ENCODE results near the gene ARCN1.

ARCN1 gene

DNA sequence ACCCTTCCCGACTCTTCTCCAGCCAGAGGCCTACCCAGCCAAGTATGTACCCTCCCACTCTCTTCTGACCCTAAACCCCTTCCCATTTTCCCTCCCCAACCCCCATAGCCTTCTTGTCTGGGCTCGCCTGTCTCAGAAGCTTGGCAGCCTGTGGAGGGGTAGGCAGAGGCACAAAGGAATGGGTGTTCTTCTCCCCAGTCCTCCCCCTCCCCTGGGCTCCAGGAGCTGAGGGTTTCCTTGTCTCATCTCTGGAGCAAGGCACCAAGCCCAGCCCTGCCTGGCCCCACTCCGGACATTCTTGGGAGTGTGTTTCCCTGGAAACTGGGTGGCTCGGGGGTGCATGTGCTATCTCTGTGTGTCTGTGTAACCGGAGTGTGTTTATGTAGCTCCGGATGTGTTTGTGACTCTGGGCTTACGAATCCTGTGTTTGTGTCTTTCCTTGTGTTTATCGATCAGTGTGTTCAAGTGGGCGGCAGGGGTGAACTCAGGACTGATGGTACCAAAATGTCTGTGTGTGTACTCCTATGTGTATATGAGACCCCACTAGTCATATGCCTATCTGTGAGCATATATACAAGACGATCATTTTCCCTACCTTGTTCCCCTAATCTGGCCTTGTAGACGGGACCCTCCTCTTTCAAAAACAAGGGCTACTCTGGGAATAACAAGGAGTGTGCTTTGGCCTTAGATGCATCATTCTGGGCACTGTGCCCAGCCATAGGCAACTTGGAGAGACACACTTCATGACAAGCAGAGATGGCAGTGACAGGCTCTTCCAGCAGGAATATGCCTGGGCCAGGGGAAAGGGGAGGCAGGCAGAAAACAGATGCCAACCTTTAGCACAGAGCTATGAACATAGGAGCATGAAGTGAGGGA is 46.1 kb downstream of the ARCN1 start:
- ATAC-seq (no peak), DNase-seq (no peak)
- H3K4me1 Mint-ChIP-seq, result peaks cover 11% of the 10 kb centered on the region
- no peak overlapping the region for H3K27ac Mint-ChIP-seq
- H3K27me3 Mint-ChIP-seq, result peaks cover 15% of the 10 kb centered on the region
- no peaks in the 10 kb centered on the region for H3K9me3 Mint-ChIP-seq
- H3K36me3 Mint-ChIP-seq (ENCODE audit: low read depth), result no peaks in the 10 kb centered on the region
- no peak overlapping the region for H3K4me3 Mint-ChIP-seq

DNA sequence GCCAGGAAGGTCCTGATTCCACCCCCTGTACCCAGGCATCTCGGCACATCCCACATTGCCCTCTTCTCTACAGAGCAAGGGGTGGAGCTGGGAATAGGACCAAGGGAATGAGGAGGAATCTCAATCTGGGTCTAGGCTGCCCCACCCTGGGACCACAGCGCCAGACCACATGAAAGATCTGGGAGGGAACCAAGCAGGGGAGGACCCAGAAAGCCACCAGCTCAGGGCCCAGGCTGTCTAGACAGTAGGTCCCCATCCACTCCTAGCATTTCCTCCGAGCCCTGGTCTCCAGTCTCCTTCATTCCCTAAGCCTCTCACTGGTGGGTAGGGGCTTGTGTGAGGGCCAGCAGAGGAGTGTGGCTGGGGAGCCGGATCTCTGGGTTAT is 46.8 kb downstream of the ARCN1 start:
- DNase-seq (no peak), ATAC-seq (no peak)
- Mint-ChIP-seq H3K27me3 (peaks cover 15% of the 10 kb centered on the region), H3K27ac (no peak overlapping the region), H3K36me3 (ENCODE audit: low read depth) (no peaks in the 10 kb centered on the region), H3K9me3 (no peaks in the 10 kb centered on the region), H3K4me1 (peaks cover 11% of the 10 kb centered on the region), H3K4me3 (no peak overlapping the region)

- no peak overlapping the region for H3K4me3 Mint-ChIP-seq
- peaks cover 11% of the 10 kb centered on the region for H3K4me1 Mint-ChIP-seq
- no peaks in the 10 kb centered on the region for H3K9me3 Mint-ChIP-seq
- DNase-seq, result no peak
- peaks cover 15% of the 10 kb centered on the region for H3K27me3 Mint-ChIP-seq
- H3K27ac Mint-ChIP-seq, result no peak overlapping the region
- ATAC-seq, result peak; percentile 41
- no peaks in the 10 kb centered on the region for H3K36me3 Mint-ChIP-seq (ENCODE audit: low read depth)
These were observed 47.4 kb downstream of the ARCN1 start for GRCh38 chr11:118619444-118620197.

DNA sequence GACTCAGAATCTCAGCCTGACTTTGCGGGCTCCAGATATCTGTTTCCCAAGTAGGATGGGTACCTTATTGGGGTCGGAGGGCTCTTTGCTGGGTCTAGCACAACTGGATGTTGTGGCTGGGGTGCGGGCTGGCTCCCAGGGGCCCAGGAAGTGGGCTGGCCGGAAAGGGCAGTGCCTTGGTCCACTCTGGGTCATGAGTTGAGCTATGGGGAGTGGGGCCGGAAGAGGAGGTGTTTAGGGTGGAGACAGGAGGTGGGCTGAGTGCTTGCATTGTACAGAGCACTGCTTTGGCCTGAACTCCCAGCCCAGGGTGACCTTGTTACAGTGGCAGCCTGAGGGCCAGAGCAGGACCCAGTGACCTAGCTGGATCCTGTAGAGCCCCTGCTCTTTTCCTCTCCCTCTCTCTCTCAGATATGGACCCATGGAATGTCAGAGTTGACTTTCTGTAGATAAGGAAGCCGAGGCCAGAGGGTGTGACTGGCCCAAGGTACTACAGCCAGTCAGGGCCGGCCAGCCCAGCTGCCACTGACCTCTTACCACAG is 48.4 kb downstream of the ARCN1 start:
- peak overlapping the region; percentile 58 for H3K4me3 Mint-ChIP-seq
- H3K36me3 Mint-ChIP-seq (ENCODE audit: low read depth), result no peaks in the 10 kb centered on the region
- H3K4me1 Mint-ChIP-seq, result peaks cover 11% of the 10 kb centered on the region
- ATAC-seq (no peak), DNase-seq (no peak)
- peaks cover 15% of the 10 kb centered on the region for H3K27me3 Mint-ChIP-seq
- H3K27ac Mint-ChIP-seq, result no peak overlapping the region
- H3K9me3 Mint-ChIP-seq, result no peaks in the 10 kb centered on the region

- peak; percentile 22 for ATAC-seq
- no peaks in the 10 kb centered on the region for H3K9me3 Mint-ChIP-seq
These were observed 49.0 kb downstream of the ARCN1 start for GRCh38 chr11:118621071-118621783.

DNA sequence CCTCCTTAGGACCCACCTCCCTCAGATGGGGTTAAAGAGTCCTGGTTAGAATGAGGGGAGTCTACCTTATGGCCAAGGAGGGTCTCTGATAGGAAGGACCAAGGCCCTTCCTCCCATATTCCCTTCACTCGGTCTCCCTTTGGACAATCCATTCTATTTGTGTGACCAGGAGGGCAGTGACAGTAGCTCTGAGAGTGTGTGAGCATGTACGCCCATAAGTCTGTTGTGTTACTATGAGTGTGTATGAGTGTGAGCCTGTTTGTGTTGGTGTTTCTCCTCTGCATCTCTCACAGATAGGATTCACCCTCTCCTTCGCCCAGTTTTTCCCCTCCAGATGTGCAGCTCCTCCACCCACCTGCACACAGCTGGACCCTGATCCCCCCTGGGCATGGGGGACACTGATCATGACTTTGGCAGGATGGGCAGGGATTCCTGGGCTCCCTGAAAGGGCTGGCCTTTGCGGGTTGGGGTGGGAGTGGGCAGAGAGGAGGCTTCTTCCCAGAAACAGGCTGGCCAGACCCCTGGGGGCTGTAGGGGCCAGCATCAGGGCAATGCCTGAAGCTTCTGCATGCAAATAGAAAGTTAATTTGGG is 49.7 kb downstream of the ARCN1 start:
- Mint-ChIP-seq H3K27ac (no peak overlapping the region), H3K4me3 (peak overlapping the region; percentile 32), H3K27me3 (peaks cover 15% of the 10 kb centered on the region), H3K4me1 (peaks cover 11% of the 10 kb centered on the region), H3K36me3 (ENCODE audit: low read depth) (no peaks in the 10 kb centered on the region), H3K9me3 (no peaks in the 10 kb centered on the region)
- no peak for ATAC-seq
- DNase-seq, result no peak

More at GRCh38 chr11:118621071-118621783, 49.0 kb downstream of the ARCN1 start:
- H3K27me3 Mint-ChIP-seq, result peaks cover 15% of the 10 kb centered on the region
- no peak overlapping the region for H3K27ac Mint-ChIP-seq
- H3K4me1 Mint-ChIP-seq, result peaks cover 11% of the 10 kb centered on the region
- H3K4me3 Mint-ChIP-seq, result peak overlapping the region; percentile 58
- DNase-seq, result peak; percentile 49
- H3K36me3 Mint-ChIP-seq (ENCODE audit: low read depth), result no peaks in the 10 kb centered on the region

DNA sequence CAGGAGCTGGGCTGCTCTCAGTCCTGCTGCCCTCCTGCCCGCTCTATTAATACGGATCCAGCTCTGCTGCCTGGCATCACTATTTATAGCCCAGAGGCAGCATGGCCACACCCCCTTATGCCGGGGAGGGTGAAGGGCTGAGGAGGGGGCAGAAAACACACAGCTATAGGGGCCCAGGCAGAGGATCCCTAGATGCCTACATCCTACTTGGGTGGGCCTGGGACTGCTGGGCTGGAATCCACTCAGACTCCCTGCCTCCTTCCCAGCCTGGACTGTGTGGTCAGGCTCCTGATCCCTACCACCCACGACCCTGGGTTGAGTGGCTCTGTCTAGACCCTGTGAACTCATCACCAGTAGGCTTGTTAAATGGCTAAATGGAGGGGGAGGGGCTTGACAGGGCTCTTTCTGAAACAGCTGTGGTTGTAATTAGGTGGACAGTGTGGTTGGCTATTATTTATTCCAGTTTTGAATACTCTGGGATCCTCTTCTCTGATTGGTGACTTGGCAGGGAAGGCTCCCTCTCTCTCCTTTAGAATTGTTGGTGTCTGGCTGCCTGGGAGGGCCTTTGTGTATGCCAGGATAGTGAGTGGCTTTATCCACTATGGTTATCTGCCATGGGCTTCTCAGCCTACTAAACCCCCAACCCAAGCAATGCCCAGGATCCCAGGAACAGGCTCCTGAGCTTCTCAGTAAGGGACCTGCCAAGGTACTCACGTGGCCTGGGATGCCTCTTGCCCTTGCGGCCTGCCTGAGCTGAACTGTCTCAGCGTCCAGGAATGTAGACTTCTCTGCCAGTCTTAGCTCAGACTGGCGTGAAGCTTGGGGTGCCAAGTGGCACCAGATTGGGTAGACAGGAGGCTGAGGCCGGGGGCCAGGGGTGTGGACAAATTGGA is 50.4 kb downstream of the ARCN1 start:
- no peak for ATAC-seq
- DNase-seq, result no peak
- Mint-ChIP-seq H3K27me3 (peaks cover 15% of the 10 kb centered on the region), H3K4me3 (no peak overlapping the region), H3K9me3 (no peaks in the 10 kb centered on the region), H3K36me3 (ENCODE audit: low read depth) (no peaks in the 10 kb centered on the region), H3K4me1 (peaks cover 11% of the 10 kb centered on the region), H3K27ac (no peak overlapping the region)

DNA sequence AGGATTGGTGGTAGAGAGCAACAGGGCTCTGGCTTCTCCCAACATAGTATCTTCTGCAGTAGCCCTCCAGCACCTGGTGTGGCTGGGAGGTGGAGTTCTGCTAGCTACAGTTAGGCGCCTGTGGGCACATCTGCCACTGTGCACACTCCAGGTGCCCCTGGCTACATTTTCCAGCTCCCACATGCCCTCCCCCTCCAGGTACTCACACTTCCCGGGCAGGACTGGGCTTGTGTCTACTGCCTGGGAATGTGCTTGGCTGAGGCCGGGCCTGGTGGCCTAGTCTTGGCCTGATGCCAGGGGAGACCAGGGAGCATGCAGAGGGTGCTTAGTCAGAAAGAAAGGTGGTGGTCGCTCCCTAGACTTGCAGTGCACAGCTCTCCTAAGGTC is 51.1 kb downstream of the ARCN1 start:
- Mint-ChIP-seq H3K27ac (no peak overlapping the region), H3K4me1 (peaks cover 11% of the 10 kb centered on the region), H3K4me3 (no peak overlapping the region), H3K36me3 (ENCODE audit: low read depth) (no peaks in the 10 kb centered on the region), H3K27me3 (peaks cover 15% of the 10 kb centered on the region), H3K9me3 (no peaks in the 10 kb centered on the region)
- ATAC-seq (no peak), DNase-seq (no peak)

DNA sequence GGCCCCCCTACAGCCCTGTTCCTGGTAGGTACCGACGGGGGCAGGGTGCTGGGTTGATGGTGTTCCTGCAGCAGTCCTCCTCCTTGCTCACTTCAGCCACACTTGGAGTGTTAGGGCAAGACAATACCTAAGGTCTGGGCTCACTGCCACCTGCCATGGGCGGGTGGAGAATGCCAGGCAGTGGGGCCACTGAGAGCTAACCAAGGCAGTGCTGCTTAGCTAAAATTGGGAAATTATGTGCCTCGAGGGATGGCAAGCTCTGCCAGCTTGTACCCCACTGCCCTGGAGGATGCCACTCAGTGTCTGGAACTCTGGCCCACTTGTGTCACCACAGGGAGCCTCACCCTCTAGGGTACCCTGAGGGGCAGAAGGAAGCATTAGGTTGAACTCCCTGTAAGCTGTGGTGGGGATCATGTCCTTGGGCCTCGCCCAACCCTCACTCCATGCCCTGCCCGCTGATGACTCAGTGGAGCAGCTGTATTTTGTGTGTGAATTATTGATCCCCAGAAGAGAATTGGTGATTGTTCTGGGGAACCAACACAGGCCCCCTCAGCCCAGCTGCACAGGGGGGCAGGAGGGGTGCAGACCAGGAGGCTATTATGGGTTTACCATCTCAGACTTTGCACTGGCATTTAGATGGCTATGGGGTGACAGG is 53.0 kb downstream of the ARCN1 start:
- H3K27me3 Mint-ChIP-seq, result peaks cover 12% of the 10 kb centered on the region
- H3K4me3 Mint-ChIP-seq, result no peak overlapping the region
- H3K27ac Mint-ChIP-seq, result no peak overlapping the region
- peaks cover 7% of the 10 kb centered on the region for H3K4me1 Mint-ChIP-seq
- no peak for DNase-seq
- H3K36me3 Mint-ChIP-seq (ENCODE audit: low read depth), result no peaks in the 10 kb centered on the region
- no peak for ATAC-seq
- H3K9me3 Mint-ChIP-seq, result no peaks in the 10 kb centered on the region

DNA sequence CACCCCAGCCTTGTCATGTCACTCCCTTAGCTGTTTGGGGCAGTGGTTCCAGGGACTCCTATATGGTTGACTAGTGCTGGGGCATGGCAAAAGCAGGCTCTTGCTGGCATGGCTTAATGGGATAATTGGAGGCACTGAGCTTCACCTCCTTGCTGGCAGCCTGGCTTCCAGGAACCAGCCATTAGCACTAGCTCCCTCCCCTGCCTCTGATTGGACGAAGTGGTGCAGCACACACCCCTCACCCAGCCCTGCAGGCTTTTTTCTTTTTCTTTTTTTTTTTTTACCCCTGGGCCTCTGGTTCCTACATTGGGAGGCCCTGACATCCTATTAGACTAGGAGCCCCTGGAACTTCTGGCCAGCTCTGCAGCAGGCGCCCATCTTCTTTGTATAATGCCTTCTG is 53.8 kb downstream of the ARCN1 start:
- no peaks in the 10 kb centered on the region for H3K36me3 Mint-ChIP-seq (ENCODE audit: low read depth)
- peaks cover 5% of the 10 kb centered on the region for H3K4me1 Mint-ChIP-seq
- H3K27ac Mint-ChIP-seq, result no peak overlapping the region
- no peak overlapping the region for H3K4me3 Mint-ChIP-seq
- no peak for DNase-seq
- peaks cover 7% of the 10 kb centered on the region for H3K27me3 Mint-ChIP-seq
- ATAC-seq, result no peak
- no peaks in the 10 kb centered on the region for H3K9me3 Mint-ChIP-seq

GRCh38 chr11:118627566-118627965 is 55.4 kb downstream of the ARCN1 start:
- no peaks in the 10 kb centered on the region for H3K9me3 Mint-ChIP-seq
- ATAC-seq (no peak), DNase-seq (no peak)
- no peaks in the 10 kb centered on the region for H3K36me3 Mint-ChIP-seq (ENCODE audit: low read depth)
- no peaks in the 10 kb centered on the region for H3K4me1 Mint-ChIP-seq
- no peaks in the 10 kb centered on the region for H3K27me3 Mint-ChIP-seq
- H3K4me3 Mint-ChIP-seq, result no peak overlapping the region
- no peak overlapping the region for H3K27ac Mint-ChIP-seq

GRCh38 chr11:118628031-118628430 is 55.8 kb downstream of the ARCN1 start:
- H3K9me3 Mint-ChIP-seq, result no peaks in the 10 kb centered on the region
- no peaks in the 10 kb centered on the region for H3K4me1 Mint-ChIP-seq
- no peak for DNase-seq
- no peaks in the 10 kb centered on the region for H3K27me3 Mint-ChIP-seq
- ATAC-seq, result no peak
- H3K27ac Mint-ChIP-seq, result no peak overlapping the region
- H3K36me3 Mint-ChIP-seq (ENCODE audit: low read depth), result no peaks in the 10 kb centered on the region
- no peak overlapping the region for H3K4me3 Mint-ChIP-seq

DNA sequence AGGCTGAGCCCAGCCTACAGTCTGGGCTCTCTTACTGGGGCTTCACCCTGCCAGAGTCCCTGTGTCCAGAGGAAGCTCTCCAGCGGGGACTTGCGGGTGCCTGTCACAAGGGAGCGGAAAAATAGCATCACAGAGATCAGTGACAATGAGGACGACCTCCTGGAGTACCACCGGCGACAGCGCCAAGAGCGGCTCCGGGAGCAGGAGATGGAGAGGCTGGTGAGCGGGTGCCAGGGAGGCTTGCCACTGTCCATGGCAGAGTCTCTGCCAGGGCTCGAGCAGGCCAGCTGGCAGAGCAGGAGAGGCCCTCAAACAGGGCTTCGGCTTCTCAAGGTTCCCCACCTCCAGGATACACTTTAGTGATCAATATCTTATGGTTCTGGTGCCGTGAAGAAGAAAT is 56.2 kb downstream of the ARCN1 start:
- DNase-seq (no peak), ATAC-seq (no peak)
- H3K36me3 Mint-ChIP-seq (ENCODE audit: low read depth), result no peaks in the 10 kb centered on the region
- no peaks in the 10 kb centered on the region for H3K9me3 Mint-ChIP-seq
- no peak overlapping the region for H3K4me3 Mint-ChIP-seq
- H3K27ac Mint-ChIP-seq, result no peak overlapping the region
- H3K4me1 Mint-ChIP-seq, result no peaks in the 10 kb centered on the region
- no peaks in the 10 kb centered on the region for H3K27me3 Mint-ChIP-seq

Data from activated naive CD8-positive, alpha-beta T cell treated with anti-CD3 and anti-CD28 coated beads, Interleukin-2, amount 50 U/mL, for 24 hours (primary cell).